Measurements from ENCODE around the gene FUCA1.
A peak's percentile ranks its signal among the peaks of the same experiment; 100 is the strongest.

Gene FUCA1

DNA sequence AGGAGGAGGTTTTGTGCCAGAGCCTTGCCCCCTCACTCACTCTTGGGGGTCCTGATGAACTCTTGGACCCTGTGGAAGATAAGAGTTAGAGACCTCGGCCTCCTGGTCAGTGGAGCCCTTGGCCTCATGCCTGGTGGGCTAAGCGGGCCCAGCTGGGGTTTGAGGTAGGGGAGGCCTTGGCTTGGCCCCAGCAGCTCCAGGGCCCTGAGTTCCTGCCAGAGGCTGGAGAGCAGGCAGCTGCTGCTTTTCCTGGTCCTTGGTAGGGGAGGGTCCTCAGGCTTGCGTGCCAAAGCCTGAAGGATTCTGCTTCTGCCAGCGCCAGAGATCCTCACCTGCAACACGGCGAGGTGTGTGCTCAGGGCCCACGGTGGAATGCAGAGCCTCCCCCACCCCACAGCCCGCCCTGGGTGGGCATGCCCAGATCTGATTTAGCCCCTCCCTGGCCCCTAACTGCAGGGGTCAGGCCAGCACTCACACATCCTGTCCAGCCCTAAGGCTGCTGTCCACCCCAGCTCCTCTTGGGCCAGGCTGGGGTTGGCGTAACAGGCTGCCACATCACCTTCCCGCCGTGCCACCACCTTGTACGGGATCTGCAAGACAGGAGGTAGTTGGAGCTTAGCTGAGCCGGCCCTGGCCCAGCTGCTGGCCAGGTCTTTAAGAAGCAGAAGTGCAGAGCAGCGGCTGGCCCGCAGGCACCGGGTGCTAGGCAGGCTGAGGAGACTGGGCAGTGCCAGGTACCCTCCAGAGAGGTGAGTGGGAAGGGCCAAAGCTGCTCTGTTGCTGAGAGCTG lies 72.2 kb downstream of the FUCA1 start:
- peak overlapping the region; percentile 98 for H3K27ac ChIP-seq
- TF ChIP-seq, protein P1, sequence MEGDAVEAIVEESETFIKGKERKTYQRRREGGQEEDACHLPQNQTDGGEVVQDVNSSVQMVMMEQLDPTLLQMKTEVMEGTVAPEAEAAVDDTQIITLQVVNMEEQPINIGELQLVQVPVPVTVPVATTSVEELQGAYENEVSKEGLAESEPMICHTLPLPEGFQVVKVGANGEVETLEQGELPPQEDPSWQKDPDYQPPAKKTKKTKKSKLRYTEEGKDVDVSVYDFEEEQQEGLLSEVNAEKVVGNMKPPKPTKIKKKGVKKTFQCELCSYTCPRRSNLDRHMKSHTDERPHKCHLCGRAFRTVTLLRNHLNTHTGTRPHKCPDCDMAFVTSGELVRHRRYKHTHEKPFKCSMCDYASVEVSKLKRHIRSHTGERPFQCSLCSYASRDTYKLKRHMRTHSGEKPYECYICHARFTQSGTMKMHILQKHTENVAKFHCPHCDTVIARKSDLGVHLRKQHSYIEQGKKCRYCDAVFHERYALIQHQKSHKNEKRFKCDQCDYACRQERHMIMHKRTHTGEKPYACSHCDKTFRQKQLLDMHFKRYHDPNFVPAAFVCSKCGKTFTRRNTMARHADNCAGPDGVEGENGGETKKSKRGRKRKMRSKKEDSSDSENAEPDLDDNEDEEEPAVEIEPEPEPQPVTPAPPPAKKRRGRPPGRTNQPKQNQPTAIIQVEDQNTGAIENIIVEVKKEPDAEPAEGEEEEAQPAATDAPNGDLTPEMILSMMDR (conservative IDR thresholded peaks at IDR 0.05; ENCODE audit: low read depth) = no peak
- no peak for DNase-seq (ENCODE audit: low spot score)
- CTCF ChIA-PET = interaction anchor here (0.5 to 0.7 kb wide), 2 partner anchors 24 to 55 kb away, joined by 3 read pairs; no protein-coding TSS in a partner anchor
- POLR2A ChIA-PET (ENCODE audit: low non-redundant PET) = interaction anchor here (0.6 kb wide), 1 partner anchor 30 kb away, joined by 5 read pairs; the partner anchor contains the start of gene HMGCL

All from RWPE1 (cell line).